ENCODE data around the gene SOS1. TPM values are rescaled to one million over a fixed set of nuclear protein-coding genes. Genes with fewer than 3 reads are reported as not detected.
"Not testable (repeated sequence)": the region's sequence is repeated elsewhere in the genome, so short reads cannot be mapped to it uniquely, and the experiment has no call there.

SOS1 gene
- total RNA-seq, 2 donors from 2014 or later: 33.8 to 48.1 TPM

DNA sequence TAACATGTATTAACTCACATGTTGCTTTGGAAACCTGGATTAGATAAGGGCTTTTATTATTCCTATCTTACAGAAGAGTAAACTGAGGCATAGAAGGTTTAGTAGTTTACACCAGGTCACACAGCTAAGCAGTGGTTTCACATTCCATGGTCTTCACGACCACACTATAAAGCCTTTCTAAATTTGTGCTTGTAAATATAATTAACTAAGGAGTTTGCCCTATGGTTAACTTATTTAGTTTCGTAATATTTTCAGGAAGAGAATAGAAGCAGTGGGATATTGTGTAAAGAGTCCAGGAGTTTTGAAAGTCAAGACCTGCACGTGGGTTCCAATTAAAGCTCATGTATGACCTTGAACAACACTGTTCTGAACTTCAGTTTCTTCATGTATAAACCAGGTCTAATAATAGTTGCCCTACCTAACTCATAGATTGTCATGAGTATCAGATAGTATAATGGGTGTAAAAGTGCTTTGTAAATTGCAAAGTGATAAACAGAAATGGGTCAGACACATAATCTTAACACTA, 19.5 kb upstream of the SOS1 start:
- no peak for DNase-seq (ENCODE audit: low spot score)
- intact Hi-C loops (cut with DNase I): no loop called here

DNA sequence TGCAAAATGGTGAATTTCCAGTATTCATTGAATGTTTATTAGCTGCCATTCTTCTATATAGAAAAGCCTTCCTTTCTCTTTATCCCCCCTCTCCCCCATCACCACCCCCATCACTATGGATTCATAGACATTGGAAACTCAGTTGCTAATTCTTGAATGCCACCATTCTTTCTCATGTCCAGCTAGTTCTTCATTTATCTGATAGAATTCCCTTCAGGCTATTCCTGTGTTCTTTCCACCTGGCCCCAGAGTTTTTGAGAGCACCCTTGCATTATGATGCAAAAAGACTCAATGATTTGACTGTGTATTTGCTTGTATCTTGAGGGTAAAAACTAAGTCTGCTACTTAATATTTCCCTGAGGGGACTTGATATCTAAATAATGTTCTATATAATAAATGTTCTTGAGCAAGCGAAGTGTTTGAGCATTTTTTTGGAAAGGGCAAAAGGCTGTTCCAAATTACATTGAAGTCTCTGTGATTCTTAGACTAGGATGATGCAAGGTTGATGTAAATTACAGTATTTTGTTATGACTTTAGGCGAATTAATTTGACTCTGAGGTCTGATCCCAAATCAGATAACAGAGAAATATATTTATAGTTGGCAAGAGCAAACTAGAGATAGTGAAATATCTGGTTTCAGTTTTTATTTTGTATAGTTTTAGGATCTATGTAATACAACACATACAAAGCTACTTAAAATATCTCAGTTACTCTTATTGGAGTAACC, 18.8 kb upstream of the SOS1 start:
- intact Hi-C loops (cut with DNase I): no loop called here

DNA sequence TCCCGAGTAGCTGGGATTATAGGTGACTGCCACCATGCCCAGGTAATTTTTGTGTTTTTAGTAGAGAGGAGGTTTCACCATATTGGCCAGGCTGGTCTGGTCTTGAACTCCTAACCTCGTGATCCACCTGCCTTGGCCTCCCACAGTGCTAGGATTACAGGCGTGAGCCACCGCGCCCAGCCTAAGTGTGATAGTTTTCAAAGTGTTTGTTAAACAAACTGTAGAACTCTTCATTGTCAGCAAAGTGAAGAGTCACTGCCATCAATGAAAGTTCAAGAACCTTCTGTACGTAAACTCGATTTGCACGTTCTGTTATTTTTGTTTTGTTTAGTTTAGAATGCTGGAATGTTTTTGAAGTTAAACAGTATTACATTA, 18.0 kb upstream of the SOS1 start:
- intact Hi-C loops (cut with DNase I): no loop called here
- DNase-seq (ENCODE audit: low spot score): no peak

More for the DNA sequence above, 18.8 kb upstream of the SOS1 start:
- no peak for DNase-seq (ENCODE audit: low spot score)

DNA sequence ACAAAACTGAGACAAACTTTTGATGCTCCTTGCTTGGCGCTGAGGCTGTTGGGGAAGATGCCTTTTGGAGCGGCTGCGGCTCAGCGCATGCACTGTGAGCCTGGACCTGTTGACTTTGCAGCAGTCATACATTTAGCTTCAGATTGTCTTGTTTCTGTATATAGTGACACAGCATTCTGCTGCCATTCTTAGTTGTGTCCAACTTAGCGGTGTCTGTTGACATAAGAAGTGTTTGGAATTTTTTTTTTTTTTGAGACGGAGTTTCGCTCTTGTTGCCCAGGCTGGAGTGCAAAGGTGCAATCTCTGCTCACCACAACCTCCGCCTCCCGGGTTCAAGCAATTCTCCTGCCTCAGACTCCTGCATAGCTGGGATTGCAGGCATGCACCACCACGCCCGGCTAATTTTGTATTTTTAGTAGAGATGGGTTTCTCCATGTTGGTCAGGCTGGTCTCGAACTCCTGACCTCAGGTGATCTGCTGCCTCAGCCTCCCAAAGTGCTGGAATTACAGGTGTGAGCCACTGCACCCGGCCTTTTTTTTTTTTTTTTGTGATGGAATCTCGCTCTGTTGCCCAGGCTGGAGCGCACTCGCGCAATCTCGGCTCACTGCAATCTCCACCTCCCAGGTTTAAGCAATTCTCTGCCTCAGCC, 17.5 kb upstream of the SOS1 start:
- DNase-seq (ENCODE audit: low spot score); intact Hi-C loops (cut with DNase I): not testable (repeated sequence)

DNA sequence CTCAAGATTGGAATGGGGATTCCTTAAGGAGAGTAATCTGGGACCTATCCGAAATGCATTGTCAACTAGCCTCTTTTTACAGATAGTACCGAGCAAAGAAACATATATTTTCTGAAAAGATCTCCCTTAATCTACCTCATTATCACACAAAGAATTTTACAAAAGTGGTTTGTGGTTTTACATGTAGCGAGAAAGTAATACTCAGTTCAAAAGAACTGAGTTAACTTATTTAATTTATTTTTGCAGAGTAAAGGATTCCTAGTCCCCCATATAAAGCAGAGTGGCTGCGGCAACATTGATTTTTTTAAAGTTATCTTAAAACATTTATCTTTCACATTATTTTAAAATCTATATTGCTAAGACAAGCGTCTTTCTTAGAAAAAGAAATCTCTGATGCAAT, 15.9 kb upstream of the SOS1 start:
- intact Hi-C loops (cut with DNase I): no loop called here
- no peak for DNase-seq (ENCODE audit: low spot score)

DNA sequence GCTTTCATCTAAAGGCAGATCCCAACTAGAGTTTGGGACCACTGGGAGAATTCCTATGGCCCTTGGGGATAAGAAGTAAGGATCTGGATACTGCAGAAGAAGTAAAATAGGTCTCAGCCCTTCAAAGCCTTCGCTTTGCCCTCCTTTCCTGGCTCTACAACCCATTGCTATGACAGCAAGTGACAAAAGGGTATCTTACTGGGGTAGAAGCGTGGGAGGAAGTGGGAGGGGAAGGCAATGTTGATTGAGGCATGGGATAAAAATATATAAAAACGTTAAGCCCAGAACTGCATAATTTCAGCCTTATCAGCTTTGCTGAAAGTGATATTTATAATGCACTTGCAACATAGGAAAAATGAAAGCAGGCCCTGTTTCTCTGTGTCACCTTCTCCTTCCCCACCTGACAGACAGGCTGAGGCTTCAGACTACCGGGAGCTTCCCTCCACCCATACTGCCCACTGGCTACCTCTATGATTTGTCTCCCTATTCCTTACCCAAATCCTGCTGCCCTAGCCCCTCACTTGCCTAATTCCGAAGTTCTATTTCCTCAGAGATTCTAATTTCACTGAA, 14.9 kb upstream of the SOS1 start:
- intact Hi-C loops (cut with DNase I): no loop called here
- no peak for DNase-seq (ENCODE audit: low spot score)

DNA sequence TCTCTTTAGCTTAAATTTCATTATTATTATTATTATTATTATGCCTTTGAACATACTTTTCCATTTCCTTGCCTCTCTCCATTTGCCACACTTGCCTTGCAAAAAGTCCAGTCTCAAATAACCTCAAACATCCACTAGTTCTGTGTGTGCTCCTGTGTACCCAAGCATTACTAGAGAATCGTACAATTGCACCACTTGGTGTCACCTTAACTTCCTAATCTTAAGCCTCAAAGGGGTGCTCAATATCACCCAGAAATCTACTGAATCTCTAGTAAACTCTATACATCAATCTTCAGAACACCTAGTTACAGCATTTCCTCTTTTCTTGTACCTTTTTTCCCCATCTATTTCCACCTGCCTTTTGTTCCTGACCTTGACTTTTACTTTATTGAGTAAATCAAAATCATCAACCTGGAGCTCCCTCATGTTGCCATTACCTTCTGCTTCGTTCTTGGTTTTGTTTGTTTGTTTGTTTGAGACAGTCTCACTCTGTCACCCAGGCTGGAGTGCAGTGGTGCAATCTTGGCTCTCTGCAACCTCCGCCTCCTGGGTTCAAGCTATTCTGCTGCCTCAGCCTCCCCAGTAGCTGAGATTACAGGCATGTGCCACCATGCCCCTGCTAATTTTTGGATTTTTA, 12.5 kb upstream of the SOS1 start:
- no peak for DNase-seq (ENCODE audit: low spot score)
- intact Hi-C loops (cut with DNase I): no loop called here

DNA sequence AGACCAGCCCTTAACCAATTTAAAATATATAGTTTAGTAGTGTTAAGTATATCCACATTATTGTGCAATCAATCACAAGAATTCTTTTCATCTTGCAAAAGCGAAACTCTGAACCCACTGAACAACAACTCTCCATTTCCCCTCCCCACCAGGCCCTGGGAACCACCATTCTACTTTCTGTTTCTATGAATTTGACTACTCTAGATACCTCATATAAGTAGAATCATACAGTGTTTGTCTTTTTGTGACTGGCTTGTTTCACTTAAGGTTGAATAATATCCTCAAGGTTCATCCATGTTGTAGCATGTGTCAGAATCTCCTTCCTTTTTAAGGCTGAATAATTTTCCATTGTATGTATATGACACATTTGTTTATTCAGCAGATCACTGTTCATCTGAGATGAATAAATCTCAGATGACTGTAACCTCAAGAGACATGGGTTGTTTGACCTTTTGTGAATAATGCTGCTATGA, 8.1 kb upstream of the SOS1 start:
- intact Hi-C loops (cut with DNase I): no loop called here
- no peak for DNase-seq (ENCODE audit: low spot score)

DNA sequence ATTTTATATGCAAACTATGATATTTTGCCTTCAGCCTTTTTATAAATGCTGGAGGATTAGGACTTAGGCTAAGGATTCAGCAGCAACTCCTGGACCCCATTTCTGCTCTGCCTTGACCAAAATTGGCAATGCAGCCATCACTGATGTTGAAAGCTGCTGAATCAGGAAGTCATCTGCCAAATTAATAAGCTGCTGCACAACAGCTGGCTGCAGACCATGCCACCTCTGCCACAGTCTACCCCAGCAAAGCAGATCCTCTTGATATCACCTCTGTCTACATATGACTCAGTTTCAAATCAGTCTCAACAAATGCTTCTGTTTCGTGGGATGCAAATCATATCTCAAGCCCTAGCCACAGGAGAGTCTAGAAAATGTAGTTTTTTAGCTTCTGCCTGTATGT, 7.1 kb upstream of the SOS1 start:
- intact Hi-C loops (cut with DNase I): no loop called here
- no peak for DNase-seq (ENCODE audit: low spot score)

DNA sequence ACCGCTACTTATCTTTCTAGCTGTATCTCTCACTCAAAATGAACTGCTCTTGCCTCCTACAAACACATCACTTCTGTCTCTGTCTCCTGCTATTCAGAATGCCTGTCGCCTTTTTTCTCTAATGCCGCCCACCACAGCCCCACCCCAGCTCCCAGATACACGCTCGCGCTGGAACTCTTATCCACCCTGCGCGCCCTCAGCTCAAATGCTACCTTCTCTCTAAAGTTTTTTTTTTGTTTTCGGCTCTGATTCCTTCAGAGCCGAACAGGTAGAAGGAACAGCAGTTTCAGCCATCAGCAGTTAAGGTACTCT, 3.9 kb upstream of the SOS1 start:
- no peak for DNase-seq (ENCODE audit: low spot score)
- intact Hi-C loops (cut with DNase I): no loop called here

DNA sequence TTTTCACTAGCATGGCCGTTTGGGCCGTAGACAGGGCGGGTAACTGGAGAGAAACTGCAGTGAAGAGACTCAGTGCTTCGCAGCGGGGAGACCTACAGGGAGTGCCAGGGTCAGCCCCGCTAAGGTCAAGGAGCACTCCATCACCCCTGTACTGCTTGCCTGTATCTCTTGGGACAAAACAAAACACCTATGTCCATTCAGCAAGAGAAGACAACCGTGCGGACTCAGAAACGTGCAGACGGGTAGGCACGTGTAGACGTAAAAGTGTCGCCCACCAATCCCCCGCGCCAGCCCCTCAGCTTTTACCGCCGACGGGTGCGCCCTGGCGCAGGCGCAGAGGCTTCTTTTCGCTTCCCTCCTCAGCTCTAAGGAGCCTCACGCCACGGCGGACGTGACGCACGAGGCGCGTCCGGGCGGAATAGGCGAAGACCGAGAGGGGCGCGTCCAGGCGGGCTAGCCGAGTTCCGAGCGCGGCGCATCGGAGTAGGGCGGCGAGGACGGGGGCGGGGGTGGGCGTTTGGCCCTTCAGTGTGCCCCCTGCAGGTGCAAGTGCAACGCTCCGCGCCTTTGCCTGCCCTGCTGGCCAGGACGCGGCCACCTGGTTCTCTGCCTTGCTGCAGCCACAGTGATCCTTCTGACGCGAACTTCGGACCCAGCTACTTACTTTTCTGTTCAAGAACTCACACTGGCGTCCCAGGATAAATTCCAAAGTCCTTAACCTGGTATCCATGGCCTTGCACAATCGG, 3.3 kb upstream of the SOS1 start:
- peak; percentile 99 for DNase-seq (ENCODE audit: low spot score)
- intact Hi-C loops (cut with DNase I): no loop called here

DNA sequence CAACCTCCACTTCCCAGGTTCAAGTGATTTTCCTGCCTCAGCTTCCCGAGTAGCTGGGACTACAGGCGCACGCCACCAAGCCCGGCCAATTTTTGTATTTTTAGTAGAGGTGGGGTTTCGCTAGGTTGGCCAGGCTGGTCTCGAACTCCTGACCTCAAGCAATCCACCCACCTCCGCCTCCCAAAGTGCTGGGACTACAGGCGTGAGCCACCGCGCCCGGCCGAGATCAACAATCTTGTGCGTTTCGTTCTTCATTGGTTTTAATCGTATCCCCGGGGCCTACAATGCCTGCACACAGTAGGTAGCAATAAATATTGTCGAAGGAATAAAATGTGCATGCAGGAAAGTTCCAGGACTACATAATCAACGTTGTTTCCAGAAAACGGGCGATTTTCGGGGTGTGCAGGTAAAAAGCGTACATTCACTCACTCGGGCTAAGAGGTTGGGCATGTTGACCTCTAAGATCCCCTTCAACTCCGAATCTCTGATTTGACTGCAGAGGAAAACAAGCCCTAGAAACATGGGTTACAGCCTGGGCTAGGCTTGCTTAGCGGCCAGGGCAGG, 2.7 kb upstream of the SOS1 start:
- intact Hi-C loops (cut with DNase I): no loop called here
- no peak for DNase-seq (ENCODE audit: low spot score)

DNA sequence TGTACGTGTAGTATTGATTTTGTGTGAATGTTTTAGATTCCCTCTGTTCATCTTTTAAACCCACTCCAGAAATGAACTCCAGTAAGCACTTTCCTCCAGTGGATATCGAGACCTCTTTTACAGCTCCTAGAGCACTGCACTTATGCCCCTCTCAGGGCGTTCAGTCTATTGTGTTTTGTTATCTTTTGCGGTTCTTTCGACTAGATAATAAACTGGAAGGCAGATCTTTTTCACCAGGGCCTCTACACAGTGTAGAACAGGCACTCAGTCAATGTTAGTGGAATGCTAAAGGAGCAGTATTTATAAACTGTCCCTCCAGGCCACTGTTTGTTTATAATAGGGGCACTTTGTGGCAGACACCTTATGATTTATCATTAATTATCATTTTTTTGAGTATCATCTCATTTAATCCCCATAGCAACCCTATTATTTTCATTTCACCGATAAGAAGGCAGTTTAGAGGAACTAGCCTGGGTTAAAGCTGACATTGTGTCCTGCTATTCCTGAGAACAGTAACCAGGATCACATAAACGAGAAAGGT, 742 bp upstream of the SOS1 start:
- intact Hi-C loops (cut with DNase I): no loop called here
- DNase-seq (ENCODE audit: low spot score): no peak

DNA sequence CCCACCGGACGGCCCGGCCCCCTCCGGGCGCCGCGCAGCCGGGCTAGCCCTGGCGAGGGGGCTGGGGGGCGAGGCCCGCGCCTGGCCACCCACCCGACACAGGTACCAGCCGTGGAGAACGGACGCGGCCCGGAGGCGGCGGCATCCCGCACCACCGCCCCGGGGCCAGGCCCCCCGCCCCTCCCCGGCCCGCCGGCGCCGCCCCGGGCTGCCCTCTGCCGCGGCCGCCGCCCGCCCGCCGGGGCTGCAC, 405 bp downstream of the SOS1 start:
- intact Hi-C loops (cut with DNase I): no loop called here
- no peak for DNase-seq (ENCODE audit: low spot score)

DNA sequence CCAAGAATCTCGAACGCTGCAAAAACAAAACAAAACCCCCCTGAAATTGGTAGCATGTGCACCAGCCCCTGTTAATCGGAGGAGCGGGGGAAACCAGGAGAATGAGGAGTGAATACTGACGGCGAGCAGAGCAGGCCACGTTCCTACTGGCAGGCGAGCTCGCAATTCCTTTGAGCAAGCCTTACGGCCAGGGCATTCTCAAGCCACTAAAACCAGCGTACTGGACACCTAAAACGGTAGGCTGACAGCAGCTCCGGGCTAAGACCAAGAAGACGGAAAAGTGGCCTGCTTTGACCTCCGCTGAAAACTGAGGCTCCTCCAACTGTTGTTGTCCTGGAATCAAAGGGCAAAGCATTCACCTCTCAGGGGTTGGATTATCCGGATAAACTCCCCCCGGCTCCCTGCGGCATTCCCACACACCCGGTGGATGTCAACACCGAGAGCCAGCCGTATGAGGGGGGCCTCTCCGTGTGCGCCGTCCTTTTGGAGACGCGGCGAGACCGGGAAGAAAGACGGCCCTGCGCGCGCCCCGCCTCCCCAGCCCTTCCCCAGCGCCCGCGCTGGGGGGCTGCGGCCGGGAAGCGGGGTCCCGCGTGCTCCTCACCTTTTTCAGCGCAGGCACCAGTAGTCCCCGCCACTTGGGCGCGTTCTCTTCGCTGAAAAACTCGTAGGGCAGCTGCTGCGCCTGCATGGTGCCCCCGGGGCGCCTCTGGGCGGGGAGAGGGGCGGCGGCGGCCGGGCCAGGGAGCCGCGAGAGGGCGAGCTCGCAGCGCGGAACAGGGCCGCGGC, 925 bp downstream of the SOS1 start:
- peak; percentile 84 for DNase-seq (ENCODE audit: low spot score)

DNA sequence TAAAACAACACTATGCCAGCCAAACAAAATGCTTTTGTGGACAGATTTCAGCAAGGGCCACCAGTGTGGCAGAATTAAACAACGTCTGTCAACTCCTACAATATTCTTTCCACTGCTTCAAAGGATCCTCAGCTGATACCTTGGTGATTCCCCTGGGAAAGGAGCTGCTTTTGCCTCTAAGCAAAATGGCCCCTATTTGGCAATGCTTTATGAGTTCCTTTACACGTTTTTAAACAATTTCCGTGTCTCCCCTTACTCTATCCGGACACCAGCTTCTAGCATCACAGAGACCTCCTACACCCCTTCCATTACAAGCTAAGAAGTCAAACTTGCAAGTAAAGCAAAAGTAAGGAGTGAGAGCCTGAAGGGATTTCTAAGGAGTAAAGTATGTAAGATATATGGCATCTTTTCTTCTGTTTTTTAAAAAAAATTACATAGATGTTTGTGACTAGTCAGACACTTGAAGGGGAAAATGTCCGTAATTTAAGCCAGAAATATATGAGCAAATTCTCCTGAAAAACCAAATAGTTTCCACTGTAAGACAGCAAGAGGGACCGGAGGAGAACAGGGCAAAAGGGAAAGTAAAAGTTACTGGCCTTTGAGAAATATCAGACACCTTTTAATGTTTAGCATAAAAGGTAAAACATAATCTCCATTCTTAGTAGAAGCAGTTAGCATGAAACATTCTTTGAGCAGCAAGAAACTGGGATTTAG, 1.9 kb downstream of the SOS1 start:
- no peak for DNase-seq (ENCODE audit: low spot score)
- intact Hi-C loops (cut with DNase I): loop anchor here in 1 of 2 donors (10.0 kb wide), 1 partner anchor 54 kb away; no protein-coding TSS in a partner anchor

More for the DNA sequence above, 925 bp downstream of the SOS1 start:
- intact Hi-C loops (cut with DNase I): loop anchor here in 1 of 2 donors (10.0 kb wide), 1 partner anchor 55 kb away; no protein-coding TSS in a partner anchor

DNA sequence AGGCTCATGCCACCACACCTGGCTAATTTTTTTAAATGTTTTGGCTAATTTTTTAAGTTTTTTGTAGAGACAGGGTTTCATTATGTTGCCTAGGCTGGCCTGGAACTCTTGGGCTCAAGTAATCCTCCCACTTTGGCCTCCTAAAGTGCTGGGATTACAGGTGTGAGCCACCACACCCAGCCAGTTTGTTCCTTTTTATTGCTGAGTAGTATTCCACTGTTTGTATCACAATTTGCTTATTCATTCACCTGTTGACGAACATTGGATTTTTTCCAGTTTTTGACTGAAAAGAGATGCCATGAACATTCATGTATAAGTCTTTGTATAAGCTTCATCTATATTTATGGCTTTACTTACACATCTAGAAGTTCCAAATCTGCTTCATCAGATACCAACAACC, 5.3 kb downstream of the SOS1 start:
- no peak for DNase-seq (ENCODE audit: low spot score)
- intact Hi-C loops (cut with DNase I): loop anchor here in 1 of 2 donors (10.0 kb wide), 1 partner anchor 51 kb away; no protein-coding TSS in a partner anchor

DNA sequence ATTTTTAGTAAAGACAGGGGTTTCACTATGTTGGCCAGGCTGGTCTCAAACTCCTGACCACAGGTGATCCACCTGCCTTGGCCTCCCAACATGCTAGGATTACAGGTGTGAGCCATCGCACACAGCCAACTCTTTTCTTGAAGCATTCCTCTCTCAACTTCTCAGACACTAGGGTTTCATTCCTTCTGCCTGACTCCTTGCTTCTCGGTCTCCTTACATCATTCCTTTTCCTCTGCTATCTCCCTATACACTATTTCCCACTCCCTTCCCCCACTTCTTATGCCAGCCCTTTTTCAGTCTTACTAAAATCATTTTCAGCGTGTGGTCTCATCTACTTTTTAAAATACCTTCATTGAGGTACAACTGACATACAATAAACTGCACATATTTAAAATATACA, 6.1 kb downstream of the SOS1 start:
- intact Hi-C loops (cut with DNase I): loop anchor here in 1 of 2 donors (10.0 kb wide), 1 partner anchor 50 kb away; no protein-coding TSS in a partner anchor
- no peak for DNase-seq (ENCODE audit: low spot score)

Measured in posterior vena cava (tissue), 2 donors.